ENCODE data around the gene TSPEAR.

Gene TSPEAR

DNA sequence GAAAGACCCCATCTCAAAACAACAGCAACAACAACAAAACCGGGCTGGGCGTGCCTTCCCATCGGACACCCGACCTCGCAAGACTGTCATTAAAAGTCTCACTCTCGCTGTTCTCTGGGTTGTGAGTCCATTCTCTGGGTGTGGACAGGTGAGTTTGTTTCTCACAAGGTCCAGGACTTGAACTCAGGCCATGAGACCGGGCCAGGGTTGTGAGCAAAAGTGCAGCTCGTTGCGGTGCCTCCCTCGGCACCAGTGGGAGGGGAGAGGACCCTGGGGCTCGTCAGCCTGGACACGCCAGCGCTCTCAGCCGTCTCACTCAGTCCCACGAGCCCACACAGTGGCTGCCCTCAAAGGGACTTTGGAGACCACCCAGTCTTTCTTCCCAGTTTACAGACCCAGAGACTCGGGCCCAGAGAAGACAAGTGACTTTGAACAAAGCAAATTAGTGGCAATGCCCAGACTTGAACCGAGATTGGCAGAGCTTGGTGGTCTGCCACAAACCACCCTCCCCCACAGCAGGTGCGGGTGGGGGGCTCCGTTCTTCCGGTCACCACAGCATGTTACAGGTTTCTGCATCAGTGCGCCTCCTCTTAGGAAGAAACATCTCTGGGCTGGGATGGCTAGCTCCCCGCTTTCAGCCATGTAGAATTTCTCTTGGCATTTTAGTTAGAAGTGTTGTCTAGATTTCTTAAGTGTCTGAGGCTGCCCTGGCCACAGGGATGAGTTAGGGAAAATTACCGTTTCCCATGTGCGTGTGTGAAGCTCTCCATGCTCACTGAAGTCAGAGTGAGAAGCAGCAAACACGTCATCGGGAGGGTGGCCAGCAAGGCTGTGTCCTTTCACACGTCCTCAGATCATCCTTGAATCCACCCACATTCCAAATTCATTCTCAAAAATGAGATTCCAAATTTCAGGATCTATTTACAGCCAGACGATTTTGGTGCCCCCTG is 227.8 kb downstream of the TSPEAR start:
- H3K36me3 ChIP-seq (ENCODE audit: control insufficient read depth, low read length): no peaks in the 10 kb centered on the region
- H3K9me3 ChIP-seq (ENCODE audit: control insufficient read depth, insufficient read depth, low read length): peaks cover 8% of the 10 kb centered on the region
- no peak overlapping the region for H3K27ac ChIP-seq (ENCODE audit: low read depth, low read length)
- no peak overlapping the region for H3K4me2 ChIP-seq (ENCODE audit: low read length)
- H3K4me1 ChIP-seq (ENCODE audit: control insufficient read depth, low read length): no peaks in the 10 kb centered on the region
- no peak for TF ChIP-seq EZH2phosphoT487 (IDR thresholded peaks at IDR 0.05; ENCODE audit: borderline replicate concordance, low read length)
- TF ChIP-seq, protein P1, sequence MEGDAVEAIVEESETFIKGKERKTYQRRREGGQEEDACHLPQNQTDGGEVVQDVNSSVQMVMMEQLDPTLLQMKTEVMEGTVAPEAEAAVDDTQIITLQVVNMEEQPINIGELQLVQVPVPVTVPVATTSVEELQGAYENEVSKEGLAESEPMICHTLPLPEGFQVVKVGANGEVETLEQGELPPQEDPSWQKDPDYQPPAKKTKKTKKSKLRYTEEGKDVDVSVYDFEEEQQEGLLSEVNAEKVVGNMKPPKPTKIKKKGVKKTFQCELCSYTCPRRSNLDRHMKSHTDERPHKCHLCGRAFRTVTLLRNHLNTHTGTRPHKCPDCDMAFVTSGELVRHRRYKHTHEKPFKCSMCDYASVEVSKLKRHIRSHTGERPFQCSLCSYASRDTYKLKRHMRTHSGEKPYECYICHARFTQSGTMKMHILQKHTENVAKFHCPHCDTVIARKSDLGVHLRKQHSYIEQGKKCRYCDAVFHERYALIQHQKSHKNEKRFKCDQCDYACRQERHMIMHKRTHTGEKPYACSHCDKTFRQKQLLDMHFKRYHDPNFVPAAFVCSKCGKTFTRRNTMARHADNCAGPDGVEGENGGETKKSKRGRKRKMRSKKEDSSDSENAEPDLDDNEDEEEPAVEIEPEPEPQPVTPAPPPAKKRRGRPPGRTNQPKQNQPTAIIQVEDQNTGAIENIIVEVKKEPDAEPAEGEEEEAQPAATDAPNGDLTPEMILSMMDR (IDR thresholded peaks at IDR 0.05; ENCODE audit: low read depth, low read length, poor library complexity, severe bottlenecking): no peak
- H4K20me1 ChIP-seq (ENCODE audit: control insufficient read depth, insufficient read depth, low read depth, low read length): no peaks in the 10 kb centered on the region
- H3K79me2 ChIP-seq (ENCODE audit: control insufficient read depth, low read length): no peaks in the 10 kb centered on the region
- no peaks in the 10 kb centered on the region for H3F3A ChIP-seq (ENCODE audit: control insufficient read depth, insufficient read depth)
- no peak overlapping the region for H3K4me3 ChIP-seq (ENCODE audit: low read length)
- no peaks in the 10 kb centered on the region for H3K9me2 ChIP-seq (replicated peaks; ENCODE audit: control insufficient read depth, low read length)
- no peaks in the 10 kb centered on the region for H3K27me3 ChIP-seq (ENCODE audit: control insufficient read depth, low read length)

DNA sequence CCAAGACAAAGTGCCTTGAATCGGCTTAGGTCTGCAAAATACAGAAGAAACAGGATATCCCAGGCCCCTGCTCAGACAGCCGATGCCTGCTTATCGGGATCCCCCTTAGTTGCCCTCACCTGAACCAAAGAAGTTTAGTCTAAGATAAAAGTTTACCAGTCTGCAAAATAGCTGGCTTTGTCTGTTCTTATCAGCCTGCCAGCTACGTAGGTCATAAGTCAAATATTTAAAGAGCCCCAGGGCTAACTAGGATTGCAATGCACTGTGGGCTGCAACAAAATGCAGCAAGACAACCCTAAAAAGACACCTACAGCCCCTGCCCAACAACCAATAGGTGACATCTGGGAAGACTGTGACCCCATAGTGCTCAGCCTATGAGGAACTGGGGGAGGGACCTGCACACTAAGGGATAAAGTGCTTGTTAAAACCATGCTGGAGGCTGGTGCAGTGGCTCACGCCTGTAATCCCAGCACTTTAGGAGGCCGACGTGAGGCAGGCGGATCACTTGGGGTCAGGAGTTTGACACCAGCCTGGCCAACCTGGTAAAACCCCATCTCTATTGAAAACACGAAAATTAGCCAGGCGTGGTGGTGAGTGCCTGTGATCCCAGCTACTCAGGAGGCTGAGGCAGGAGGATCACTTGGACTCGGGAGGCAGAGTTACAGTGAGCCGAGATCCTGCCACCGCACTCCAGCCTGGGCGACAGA is 228.6 kb downstream of the TSPEAR start:
- Histone ChIP-seq H3K9me3 (ENCODE audit: control insufficient read depth, insufficient read depth, low read length) (no peaks in the 10 kb centered on the region), H3K4me3 (ENCODE audit: low read length) (no peak overlapping the region), H3K27ac (ENCODE audit: low read depth, low read length) (no peak overlapping the region), H3K27me3 (ENCODE audit: control insufficient read depth, low read length) (no peaks in the 10 kb centered on the region), H3K4me2 (ENCODE audit: low read length) (no peak overlapping the region), H3K36me3 (ENCODE audit: control insufficient read depth, low read length) (no peaks in the 10 kb centered on the region), H3K4me1 (ENCODE audit: control insufficient read depth, low read length) (no peaks in the 10 kb centered on the region), H3K9me2 (replicated peaks; ENCODE audit: control insufficient read depth, low read length) (no peaks in the 10 kb centered on the region), H3F3A (ENCODE audit: control insufficient read depth, insufficient read depth) (no peaks in the 10 kb centered on the region), H3K79me2 (ENCODE audit: control insufficient read depth, low read length) (no peaks in the 10 kb centered on the region), H4K20me1 (ENCODE audit: control insufficient read depth, insufficient read depth, low read depth, low read length) (no peaks in the 10 kb centered on the region)
- TF ChIP-seq, protein P1 (IDR thresholded peaks at IDR 0.05; ENCODE audit: low read depth, low read length, poor library complexity, severe bottlenecking): no peak
- no peak for TF ChIP-seq EZH2phosphoT487 (IDR thresholded peaks at IDR 0.05; ENCODE audit: borderline replicate concordance, low read length)

DNA sequence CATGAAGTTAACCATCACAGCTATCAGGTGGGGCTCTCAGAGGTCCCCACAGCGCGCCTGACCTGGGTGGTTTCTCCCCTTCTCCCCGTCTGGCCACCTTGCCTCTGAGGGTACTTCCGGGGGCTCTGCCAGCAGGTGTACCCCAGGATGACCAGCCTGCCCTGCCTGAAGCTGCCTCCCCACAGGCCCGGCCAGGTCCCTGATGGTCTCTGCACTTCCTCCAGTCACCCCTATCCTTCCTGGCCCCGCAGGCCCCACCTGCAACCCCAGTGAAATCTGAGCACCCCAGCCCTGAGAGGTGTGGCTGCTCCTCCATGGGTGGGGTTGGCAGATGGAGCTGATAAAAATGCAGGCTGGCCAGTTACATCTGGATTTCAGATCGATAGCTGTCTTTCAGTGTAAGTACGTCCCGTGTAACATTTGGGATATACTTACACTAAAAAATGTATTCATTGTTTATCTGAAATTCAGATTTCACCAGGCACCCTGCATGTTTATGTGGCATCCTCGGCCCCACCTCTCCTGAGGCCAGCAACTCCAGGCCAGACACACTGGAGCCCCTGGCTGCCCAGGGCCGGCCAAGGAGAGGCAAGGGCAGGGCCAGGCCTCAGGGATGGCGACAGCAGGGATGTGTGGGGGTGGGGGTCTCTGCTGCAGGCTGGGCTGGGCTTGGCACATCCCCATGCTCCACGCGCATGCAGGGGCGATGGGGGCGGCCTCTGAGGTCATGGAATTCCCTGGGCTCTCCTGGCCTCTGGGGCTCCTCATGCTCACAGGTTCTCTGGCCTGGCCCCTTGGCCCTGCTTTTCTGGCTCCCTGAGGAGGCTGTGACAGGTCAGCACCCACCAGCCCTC is 230.9 kb downstream of the TSPEAR start:
- no peak for TF ChIP-seq EZH2phosphoT487 (IDR thresholded peaks at IDR 0.05; ENCODE audit: borderline replicate concordance, low read length)
- TF ChIP-seq, protein P1 (IDR thresholded peaks at IDR 0.05; ENCODE audit: low read depth, low read length, poor library complexity, severe bottlenecking): no peak
- no peak overlapping the region for H3K27ac ChIP-seq (ENCODE audit: low read depth, low read length)
- no peak overlapping the region for H3K4me3 ChIP-seq (ENCODE audit: low read length)
- no peaks in the 10 kb centered on the region for H3K9me2 ChIP-seq (replicated peaks; ENCODE audit: control insufficient read depth, low read length)
- H3F3A ChIP-seq (ENCODE audit: control insufficient read depth, insufficient read depth): no peaks in the 10 kb centered on the region
- H3K79me2 ChIP-seq (ENCODE audit: control insufficient read depth, low read length): no peaks in the 10 kb centered on the region
- no peaks in the 10 kb centered on the region for H3K36me3 ChIP-seq (ENCODE audit: control insufficient read depth, low read length)
- no peaks in the 10 kb centered on the region for H4K20me1 ChIP-seq (ENCODE audit: control insufficient read depth, insufficient read depth, low read depth, low read length)
- H3K4me1 ChIP-seq (ENCODE audit: control insufficient read depth, low read length): no peaks in the 10 kb centered on the region
- no peaks in the 10 kb centered on the region for H3K9me3 ChIP-seq (ENCODE audit: control insufficient read depth, insufficient read depth, low read length)
- H3K27me3 ChIP-seq (ENCODE audit: control insufficient read depth, low read length): no peaks in the 10 kb centered on the region
- H3K4me2 ChIP-seq (ENCODE audit: low read length): no peak overlapping the region

Measured in DOHH2 (cell line).